H1 (cell line): ENCODE results near the gene TSC22D4. TPM values are rescaled to one million over a fixed set of nuclear protein-coding genes. Genes with fewer than 3 reads are reported as not detected.

Experiments used
- CBX5 ChIP-seq: fragments of 300-800, 300-1000 bp; sonication (generic); IDR thresholded peaks from 2 replicates; pipeline ENCODE4 v1.7.1; 2016; ENCODE audit warnings: antibody characterized with exemption, low read length, low read depth
- RAD21 ChIP-seq, 2 experiments: IDR thresholded peaks in 1 of 2; conservative IDR thresholded peaks in 1 of 2; 2 replicates each; pipeline ENCODE4 v1.6.1; 2011; ENCODE audit warnings: low read depth in 2 of 2, low read length in 2 of 2, improper control_type of control experiment in 1 of 2, inconsistent platforms in 1 of 2, mild to moderate bottlenecking in 1 of 2, moderate library complexity in 1 of 2
- SP1 ChIP-seq: IDR thresholded peaks from 2 replicates; pipeline ENCODE4 v1.6.1; 2011; ENCODE audit warnings: low read depth, low read length
- polyA plus RNA-seq, 7 experiments: library from polyadenylated mRNA; depleted of rRNA in 3 of 7; stranded (reverse) in 5 of 7; unstranded in 2 of 7; fragments of >200 nt in 5 of 7; fragments of 200-250 nt in 2 of 7; gene quantifications; 1 replicate in 5 of 7; 2 replicates in 1 of 7; 4 replicates in 1 of 7; pipeline versions ENCODE4 v1.2.1 to v1.2.3, GENCODE V29; 2011 to 2013; ENCODE audit warnings: missing spikeins in 2 of 7, mixed read lengths in 2 of 7
- total RNA-seq: library from RNA; stranded (reverse); fragmentation: NEBNext Ultra II Directional; extraction: Animal tissue kit (Norgen Biotek cat#: 25700); gene quantifications from 2 replicates; pipeline ENCODE4 v1.2.1, GENCODE V29; 2021
- TF ChIP-seq, protein P1 (sequence below): IDR thresholded peaks from 2 replicates; pipeline ENCODE4 v1.6.1; 2011; ENCODE audit warnings: low read length, improper control_type of control experiment

TSC22D4 gene
- total and polyA plus RNA-seq, 2 of the 8 experiments (the other 6 are each of a cell fraction or from before 2014, with no cell fraction given) = 13.2 to 20.3 TPM

DNA sequence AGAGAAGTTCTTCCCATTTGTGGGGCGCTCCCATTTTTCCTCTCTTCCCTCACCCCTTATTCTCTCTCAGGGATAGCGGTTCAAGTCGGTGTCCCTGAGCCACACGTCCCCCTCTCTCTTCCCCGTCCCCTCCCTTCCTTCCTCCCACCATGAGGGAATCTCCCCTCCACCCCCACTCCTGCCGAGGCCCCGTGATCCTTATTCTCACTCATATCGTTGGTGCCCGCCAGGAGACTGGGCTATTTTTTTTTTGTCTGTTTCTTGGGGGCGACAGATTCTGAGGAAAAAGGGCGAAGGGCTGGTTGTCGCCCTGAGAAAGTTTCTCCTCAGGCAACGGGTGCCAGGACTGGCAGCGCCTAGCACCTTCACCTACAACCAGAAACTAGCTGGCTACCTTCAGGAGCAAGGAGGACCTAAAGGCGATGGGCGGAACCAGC lies 51.2 kb downstream of the TSC22D4 start (continued):
- TF ChIP-seq, protein P1, sequence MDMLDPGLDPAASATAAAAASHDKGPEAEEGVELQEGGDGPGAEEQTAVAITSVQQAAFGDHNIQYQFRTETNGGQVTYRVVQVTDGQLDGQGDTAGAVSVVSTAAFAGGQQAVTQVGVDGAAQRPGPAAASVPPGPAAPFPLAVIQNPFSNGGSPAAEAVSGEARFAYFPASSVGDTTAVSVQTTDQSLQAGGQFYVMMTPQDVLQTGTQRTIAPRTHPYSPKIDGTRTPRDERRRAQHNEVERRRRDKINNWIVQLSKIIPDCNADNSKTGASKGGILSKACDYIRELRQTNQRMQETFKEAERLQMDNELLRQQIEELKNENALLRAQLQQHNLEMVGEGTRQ = no peak
- no peak for TF ChIP-seq SP1
- TF ChIP-seq CBX5 = no peak
- no peak for TF ChIP-seq RAD21 (IDR thresholded peaks at IDR 0.05 in 1 of 2, conservative IDR thresholded peaks at IDR 0.05 in 1 of 2; ENCODE audit: low read depth in 2 of 2, low read length in 2 of 2)
